CD8-positive, alpha-beta memory T cell (primary cell): Measurements from ENCODE around the gene SRPK2. TPM values are rescaled to one million over a fixed set of nuclear protein-coding genes. Genes with fewer than 3 reads are reported as not detected.
A peak's percentile ranks its signal among the peaks of the same experiment; 100 is the strongest.
"Not testable (repeated sequence)": the region's sequence is repeated elsewhere in the genome, so short reads cannot be mapped to it uniquely, and the experiment has no call there.

Source experiments
- CTCF ChIA-PET: fragments of 350-600 bp; sonication (Branson Sonifier 250); formaldehyde crosslinking; loops from one replicate; lab custom pipeline; 2021; ENCODE audit warnings: antibody characterized with exemption; lab: Charles Lee
- POLR2A ChIA-PET: fragments of 350-600 bp; sonication (Branson Sonifier 250); formaldehyde crosslinking; loops from one replicate; lab custom pipeline; 2021; ENCODE audit warnings: antibody characterized with exemption; lab: Charles Lee
- DNase-seq, 5 donors: peaks; one replicate each; pipeline versions ENCODE4 v3.0.0 to v3.0.0-alpha.2; 2020 to 2022; ENCODE audit warnings: mixed read lengths in 1 of 5
- H3K27ac ChIP-seq: one replicate; pipeline ENCODE4 v1.7.0; 2013; ENCODE audit warnings: low read depth, mild to moderate bottlenecking, low read length, moderate library complexity
- H3K27me3 ChIP-seq: 2 replicates; pipeline ENCODE4 v1.7.0; 2013; ENCODE audit warnings: low read length, mild to moderate bottlenecking; ENCODE audit not compliant: insufficient read depth, poor library complexity, severe bottlenecking
- H3K36me3 ChIP-seq: 2 replicates; pipeline ENCODE4 v1.7.0; 2013; ENCODE audit warnings: mild to moderate bottlenecking, low read length, moderate library complexity; ENCODE audit not compliant: insufficient read depth
- H3K4me1 ChIP-seq: 2 replicates; pipeline ENCODE4 v1.7.0; 2013; ENCODE audit warnings: mild to moderate bottlenecking, low read length, moderate library complexity; ENCODE audit not compliant: insufficient read depth
- H3K4me3 ChIP-seq: 2 replicates; pipeline ENCODE4 v1.7.0; 2013; ENCODE audit warnings: mild to moderate bottlenecking, low read length
- H3K9me3 ChIP-seq: 2 replicates; pipeline ENCODE4 v1.7.0; 2013; ENCODE audit warnings: mild to moderate bottlenecking, low read length
- H3K27ac Mint-ChIP-seq, 8 donors: one replicate each; pipeline ENCODE4 v1.8.0; 2020 to 2021; ENCODE audit warnings: mixed read lengths in 8 of 8, mild to moderate bottlenecking in 6 of 8, inconsistent platforms in 3 of 8, moderate library complexity in 3 of 8
- H3K27me3 Mint-ChIP-seq, 2 donors: one replicate each; pipeline ENCODE4 v1.8.0; 2020 to 2021; ENCODE audit warnings: mixed read lengths in 2 of 2, mild to moderate bottlenecking in 1 of 2, moderate library complexity in 1 of 2
- H3K36me3 Mint-ChIP-seq, 3 donors: one replicate each; pipeline ENCODE4 v1.8.0; 2020 to 2021; ENCODE audit warnings: mixed read lengths in 3 of 3, inconsistent platforms in 1 of 3, mild to moderate bottlenecking in 1 of 3
- H3K4me1 Mint-ChIP-seq, 3 donors: one replicate each; pipeline ENCODE4 v1.8.0; 2020 to 2021; ENCODE audit warnings: mixed read lengths in 3 of 3, inconsistent platforms in 1 of 3, mild to moderate bottlenecking in 1 of 3
- H3K4me3 Mint-ChIP-seq, 7 donors: one replicate each; pipeline ENCODE4 v1.8.0; 2020 to 2021; ENCODE audit warnings: mixed read lengths in 7 of 7, mild to moderate bottlenecking in 6 of 7, moderate library complexity in 4 of 7, inconsistent platforms in 2 of 7
- H3K9me3 Mint-ChIP-seq, 5 donors: one replicate each; pipeline ENCODE4 v1.8.0; 2020 to 2022; ENCODE audit warnings: mixed read lengths in 5 of 5, mild to moderate bottlenecking in 3 of 5, moderate library complexity in 2 of 5, inconsistent platforms in 1 of 5
- polyA plus RNA-seq: library from polyadenylated mRNA; unstranded; fragments of 300-500 nt; fragmentation: Illumina TruSeq; gene quantifications from one replicate; pipeline ENCODE4 v1.2.3, GENCODE V29; 2021
- total RNA-seq, 2 experiments: library from RNA; stranded (reverse); gene quantifications; one replicate each; pipeline ENCODE4 v1.2.3, GENCODE V29; 2021

SRPK2 gene
- total RNA-seq (10 to 100 TPM; 40.8 to 41.3 TPM), polyA plus RNA-seq (59.5 TPM)

DNA sequence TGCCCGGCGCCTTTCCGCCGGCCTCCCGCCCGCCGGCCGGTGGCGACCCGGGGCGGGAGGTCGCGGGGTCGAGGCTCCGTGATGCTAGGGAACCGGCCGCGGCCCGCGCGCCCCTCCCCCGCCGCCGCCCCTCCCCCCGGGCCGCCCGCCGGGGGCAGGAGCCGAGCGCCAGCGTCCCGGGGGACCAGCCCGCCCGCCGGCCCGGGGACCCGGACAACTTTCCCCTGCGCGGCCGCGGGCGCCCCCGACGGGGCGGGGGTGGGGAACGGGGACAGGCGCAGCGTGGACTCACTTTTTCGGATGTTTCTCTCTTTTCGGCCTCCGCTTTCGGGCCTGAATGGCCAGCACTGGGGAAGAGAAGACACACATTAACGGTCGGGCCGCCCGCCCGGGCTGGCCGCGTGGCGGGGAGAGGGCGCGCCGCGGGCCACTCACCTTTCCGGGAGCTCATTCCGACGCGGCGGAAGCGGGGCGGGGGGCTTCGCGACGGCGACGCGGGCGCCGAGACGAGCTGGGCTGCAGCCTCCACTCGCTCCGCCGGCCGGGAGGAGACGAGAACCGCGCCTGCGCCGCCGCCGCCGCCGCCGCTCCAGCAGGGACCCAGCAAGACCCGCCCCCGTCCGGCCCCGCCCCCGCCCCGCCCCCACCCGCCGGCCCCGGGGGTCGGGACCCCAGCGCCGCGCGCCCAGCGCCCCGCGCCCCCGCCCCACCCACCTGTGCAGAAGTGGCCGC, at the start of gene SRPK2:
Gene SRPK2 (minus strand): TSS at position 566 of the 732 bp plus-strand sequence.
- Mint-ChIP-seq H3K4me3 (peak within 1 kb of the TSS; percentile 91 to 99 (median 97)), H3K27me3 (peaks cover 0 to 2% of the 10 kb centered on the region in 2 donors), H3K9me3 (no peaks in the 10 kb centered on the region), H3K4me1 (peaks cover 33 to 51% (median 48%) of the 10 kb centered on the region in 3 donors), H3K36me3 (peaks cover 0 to 11% (median 3%) of the 10 kb centered on the region in 3 donors), H3K27ac (peak within 1 kb of the TSS; percentile 81 to 100 (median 96))
- ChIA-PET CTCF (interaction anchor here (0.8 to 3.1 kb wide), 7 partner anchors 10 to 120 kb away, joined by 3 to 9 read pairs (median 4); no protein-coding TSS in a partner anchor), POLR2A (interaction anchor here (0.6 to 2.1 kb wide), 5 partner anchors 35 to 633 kb away, joined by 3 to 10 read pairs (median 4); no protein-coding TSS in a partner anchor)
- H3K27me3 ChIP-seq: no peaks in the 10 kb centered on the region
- peak within 1 kb of the TSS; percentile 51 for H3K27ac ChIP-seq
- DNase-seq: peak; percentile 64 to 86 (median 74)
- H3K4me3 ChIP-seq: peak within 1 kb of the TSS; percentile 58
- H3K9me3 ChIP-seq: no peaks in the 10 kb centered on the region
- peaks cover 14% of the 10 kb centered on the region for H3K4me1 ChIP-seq
- H3K36me3 ChIP-seq: no peaks in the 10 kb centered on the region

DNA sequence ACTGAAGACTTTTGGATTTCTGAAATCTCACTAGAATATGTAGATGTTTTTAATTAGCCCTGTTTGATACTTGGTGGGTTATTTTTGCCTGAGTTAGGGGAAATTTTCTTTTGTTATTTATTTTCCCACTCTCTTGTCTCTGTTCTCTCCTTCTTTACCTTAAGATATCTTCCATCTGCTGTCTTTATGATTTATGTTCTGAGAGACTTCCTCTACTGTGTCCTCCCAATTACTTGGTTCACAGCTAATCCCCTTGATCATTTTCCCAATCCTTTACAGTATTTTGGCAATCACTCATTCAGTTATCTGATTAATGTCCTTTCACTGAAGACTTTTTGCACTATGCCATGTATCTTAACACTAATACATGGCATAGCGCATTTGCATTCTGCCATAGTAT, 49.5 kb upstream of the SRPK2 start:
- Mint-ChIP-seq H3K27me3 (no peaks in the 10 kb centered on the region), H3K4me1 (peaks cover 0 to 8% (median 3%) of the 10 kb centered on the region in 3 donors), H3K4me3 (no peak overlapping the region), H3K27ac (no peak overlapping the region), H3K36me3 (no peaks in the 10 kb centered on the region), H3K9me3 (no peaks in the 10 kb centered on the region)
- Histone ChIP-seq H3K36me3 (no peaks in the 10 kb centered on the region), H3K27ac (no peak overlapping the region), H3K27me3 (no peaks in the 10 kb centered on the region), H3K4me1 (no peaks in the 10 kb centered on the region), H3K4me3 (no peak overlapping the region), H3K9me3 (no peaks in the 10 kb centered on the region)
- DNase-seq: no peak
- POLR2A ChIA-PET: no interaction called here
- CTCF ChIA-PET: interaction anchor here (0.6 to 2.4 kb wide), 3 partner anchors 8 to 298 kb away, joined by 3 to 11 read pairs (median 4); no protein-coding TSS in a partner anchor

DNA sequence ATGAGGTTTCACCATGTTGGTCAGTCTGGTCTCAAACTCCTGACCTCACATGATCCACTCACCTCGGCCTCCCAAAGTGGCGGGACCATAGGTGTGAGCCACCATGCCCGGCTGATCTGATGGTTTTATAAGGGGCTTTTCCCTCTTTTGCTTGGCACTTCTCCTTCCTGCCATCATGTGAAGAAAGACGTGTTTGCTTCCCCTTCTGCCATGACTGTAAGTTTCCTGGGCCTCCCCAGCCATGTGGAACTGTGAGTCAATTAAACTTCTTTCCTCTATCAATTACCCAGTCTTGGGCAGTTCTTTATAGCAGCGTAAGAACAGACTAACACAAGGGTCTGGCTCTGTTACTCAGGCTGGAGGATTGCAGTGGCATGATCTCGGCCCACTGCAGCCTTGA, 48.6 kb upstream of the SRPK2 start:
- H3K4me3 ChIP-seq, H3K36me3 ChIP-seq, POLR2A ChIA-PET, H3K4me3 Mint-ChIP-seq, H3K27ac ChIP-seq, H3K4me1 ChIP-seq, H3K36me3 Mint-ChIP-seq, H3K4me1 Mint-ChIP-seq, H3K9me3 Mint-ChIP-seq, H3K27me3 Mint-ChIP-seq, H3K27me3 ChIP-seq, DNase-seq, H3K9me3 ChIP-seq: not testable (repeated sequence)
- CTCF ChIA-PET: interaction anchor here (0.7 kb wide), 1 partner anchor 279 kb away, joined by 3 read pairs; no protein-coding TSS in a partner anchor
- H3K27ac Mint-ChIP-seq: peak overlapping the region in 2 of 8 donors; percentile 7 to 76

DNA sequence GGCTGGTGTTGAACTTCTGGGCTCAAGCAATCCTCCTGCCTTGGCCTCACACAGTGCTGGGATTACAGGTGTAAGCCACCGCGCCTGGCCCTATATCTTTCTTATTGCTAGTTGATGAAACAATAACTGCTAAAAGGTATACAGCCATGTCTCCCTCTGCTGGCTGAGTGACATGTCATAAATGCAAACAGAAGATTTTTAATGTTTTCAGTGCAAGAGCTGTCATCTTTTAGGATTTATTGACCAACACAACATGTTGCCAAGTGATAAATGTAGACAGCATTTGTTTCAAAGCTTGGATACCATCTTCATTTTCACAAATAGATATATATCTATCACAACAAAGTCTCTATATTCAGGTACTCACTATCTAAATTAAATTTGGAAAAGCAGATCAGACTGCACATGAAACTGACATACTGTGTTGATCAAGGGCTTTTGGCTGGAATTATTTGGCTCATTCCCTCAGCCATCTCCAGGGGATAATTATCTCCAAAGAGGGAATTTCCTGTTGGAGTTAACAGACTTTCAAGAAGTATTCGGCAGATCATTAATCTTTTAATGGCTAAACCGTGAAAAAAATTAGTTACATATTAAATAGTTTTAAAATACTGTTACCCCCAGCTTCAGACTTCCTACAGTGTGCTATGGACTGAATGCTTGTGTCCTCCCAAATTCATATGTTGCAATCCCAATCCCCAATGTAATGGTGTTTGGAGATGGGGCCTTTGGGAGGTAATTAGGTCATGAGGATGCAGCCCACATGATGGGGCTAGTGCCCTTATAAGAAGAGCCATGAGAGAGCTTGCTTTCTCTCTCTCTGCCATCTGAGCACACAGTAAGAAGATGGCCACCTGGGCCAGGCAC, 41.3 kb upstream of the SRPK2 start:
- no peaks in the 10 kb centered on the region for H3K36me3 ChIP-seq
- no peaks in the 10 kb centered on the region for H3K4me1 ChIP-seq
- Mint-ChIP-seq H3K4me1 (peaks cover 3 to 10% (median 7%) of the 10 kb centered on the region in 3 donors), H3K4me3 (no peak overlapping the region), H3K9me3 (no peaks in the 10 kb centered on the region), H3K36me3 (no peaks in the 10 kb centered on the region), H3K27ac (peak overlapping the region in 5 of 8 donors; percentile 23 to 70 (median 46)), H3K27me3 (no peaks in the 10 kb centered on the region)
- H3K9me3 ChIP-seq: no peaks in the 10 kb centered on the region
- H3K4me3 ChIP-seq: no peak overlapping the region
- CTCF ChIA-PET: interaction anchor here (0.7 to 2.5 kb wide), 21 partner anchors 9 to 449 kb away, joined by 3 to 11 read pairs (median 4); partner anchors contain the start of gene RINT1
- peak; percentile 15 to 65 (median 36) for DNase-seq
- no peak overlapping the region for H3K27ac ChIP-seq
- POLR2A ChIA-PET: interaction anchor here (0.8 kb wide), 1 partner anchor 102 kb away, joined by 3 read pairs; no protein-coding TSS in a partner anchor
- no peaks in the 10 kb centered on the region for H3K27me3 ChIP-seq

DNA sequence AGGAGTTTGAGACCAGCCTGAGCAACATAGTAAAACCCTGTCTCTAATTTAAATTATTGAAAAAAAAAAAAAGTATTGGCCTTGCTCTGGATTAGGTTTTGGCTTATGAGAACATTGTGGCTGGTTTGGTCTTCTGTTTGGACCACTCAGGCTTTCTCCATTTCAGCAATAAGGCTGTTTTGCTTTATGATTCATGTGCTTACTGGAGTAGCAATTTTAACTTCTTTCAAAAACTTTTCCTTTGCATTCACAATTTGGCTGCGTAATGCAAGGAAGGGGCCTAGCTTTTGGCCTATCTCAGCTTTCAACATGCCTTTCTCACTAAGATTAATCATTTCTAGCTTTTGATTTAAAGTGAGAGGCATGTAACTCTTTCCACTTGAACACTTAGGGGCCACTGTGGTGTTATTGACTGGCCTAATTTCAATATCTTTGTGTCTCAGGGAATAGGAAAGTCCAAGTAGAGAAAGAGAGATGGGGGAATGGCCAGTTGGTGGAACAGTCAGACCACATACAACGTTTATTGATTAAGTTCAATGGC, 38.0 kb upstream of the SRPK2 start:
- no peak for DNase-seq
- H3K27ac ChIP-seq: no peak overlapping the region
- H3K4me1 ChIP-seq: no peaks in the 10 kb centered on the region
- peaks cover 5 to 13% (median 7%) of the 10 kb centered on the region in 3 donors for H3K4me1 Mint-ChIP-seq
- no peaks in the 10 kb centered on the region for H3K27me3 ChIP-seq
- no peaks in the 10 kb centered on the region for H3K9me3 Mint-ChIP-seq
- H3K27ac Mint-ChIP-seq: peak overlapping the region in 2 of 8 donors; percentile 46 to 84
- H3K36me3 ChIP-seq: no peaks in the 10 kb centered on the region
- H3K9me3 ChIP-seq: no peaks in the 10 kb centered on the region
- ChIA-PET POLR2A (interaction anchor here (0.6 to 0.8 kb wide), 2 partner anchors 16 to 700 kb away, joined by 3 read pairs; no protein-coding TSS in a partner anchor), CTCF (no interaction called here)
- no peaks in the 10 kb centered on the region for H3K36me3 Mint-ChIP-seq
- H3K4me3 ChIP-seq: no peak overlapping the region
- no peaks in the 10 kb centered on the region for H3K27me3 Mint-ChIP-seq
- no peak overlapping the region for H3K4me3 Mint-ChIP-seq

DNA sequence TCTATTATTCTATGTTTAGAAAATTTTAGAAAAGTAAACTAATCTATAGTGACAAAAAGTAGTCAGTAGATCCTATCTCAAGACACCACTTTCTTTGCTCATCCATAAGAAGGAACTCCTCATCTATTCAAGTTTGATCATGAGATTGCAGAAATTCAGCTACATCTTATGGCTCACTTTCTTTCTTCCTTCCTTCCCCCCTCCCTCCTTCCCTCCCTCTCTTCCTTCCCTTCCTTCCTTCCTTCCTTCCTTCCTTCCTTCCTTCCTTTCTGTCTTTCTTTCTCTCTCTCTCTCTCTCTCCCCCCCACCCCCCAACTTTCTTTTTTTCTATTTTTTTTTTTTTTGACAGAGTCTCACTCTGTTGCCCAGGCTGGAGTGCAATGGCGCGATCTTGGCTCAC, 35.3 kb upstream of the SRPK2 start:
- no peak for DNase-seq
- H3K4me3 ChIP-seq: no peak overlapping the region
- Mint-ChIP-seq H3K9me3 (no peaks in the 10 kb centered on the region), H3K27me3 (no peaks in the 10 kb centered on the region), H3K27ac (no peak overlapping the region), H3K4me1 (peaks cover 0 to 3% (median 2%) of the 10 kb centered on the region in 3 donors), H3K36me3 (no peaks in the 10 kb centered on the region), H3K4me3 (no peak overlapping the region)
- no peak overlapping the region for H3K27ac ChIP-seq
- no peaks in the 10 kb centered on the region for H3K4me1 ChIP-seq
- H3K27me3 ChIP-seq: no peaks in the 10 kb centered on the region
- no peaks in the 10 kb centered on the region for H3K9me3 ChIP-seq
- ChIA-PET CTCF (no interaction called here), POLR2A (no interaction called here)
- H3K36me3 ChIP-seq: no peaks in the 10 kb centered on the region

DNA sequence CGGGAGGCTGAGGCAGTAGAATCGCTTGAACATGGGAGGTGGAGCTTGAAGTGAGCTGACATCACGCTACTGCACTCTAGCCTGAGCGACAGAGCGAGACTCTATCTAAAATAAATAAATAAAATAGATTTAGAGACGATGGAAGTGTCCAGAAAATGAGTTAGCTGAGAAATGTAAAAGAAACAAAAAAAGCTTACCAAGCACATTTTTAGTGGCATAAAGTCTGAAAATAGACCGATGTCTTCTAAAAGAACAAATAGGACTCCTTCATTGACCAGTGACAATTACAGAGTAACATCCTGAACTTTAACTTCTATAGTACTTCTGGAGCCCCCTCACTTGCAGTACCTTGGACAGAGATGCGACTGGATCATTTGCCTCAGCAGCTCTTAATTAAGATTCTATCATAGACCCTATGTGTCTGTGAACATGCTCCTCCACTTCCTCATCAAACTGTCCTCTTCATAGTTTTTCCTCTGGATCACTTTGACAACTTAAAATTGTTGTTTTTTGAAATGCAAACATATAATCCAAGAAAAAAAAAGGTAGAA, 25.2 kb upstream of the SRPK2 start:
- Mint-ChIP-seq H3K4me1 (peaks cover 0 to 8% (median 5%) of the 10 kb centered on the region in 3 donors), H3K36me3 (no peaks in the 10 kb centered on the region), H3K4me3 (no peak overlapping the region), H3K9me3 (no peaks in the 10 kb centered on the region), H3K27ac (no peak overlapping the region), H3K27me3 (no peaks in the 10 kb centered on the region)
- Histone ChIP-seq H3K4me3 (no peak overlapping the region), H3K9me3 (no peaks in the 10 kb centered on the region), H3K36me3 (no peaks in the 10 kb centered on the region), H3K27ac (no peak overlapping the region), H3K4me1 (no peaks in the 10 kb centered on the region), H3K27me3 (no peaks in the 10 kb centered on the region)
- DNase-seq: no peak
- ChIA-PET CTCF (interaction anchor here (1.6 kb wide), 1 partner anchor 16 kb away, joined by 7 read pairs; no protein-coding TSS in a partner anchor), POLR2A (no interaction called here)
